GM19239 (cell line): Measurements from ENCODE around the gene YAF2.

Experiments used
- DNase-seq: peaks from one replicate; pipeline ENCODE4 v3.0.0; 2011; ENCODE audit warnings: low spot score; ENCODE audit not compliant: insufficient read length
- FAIRE-seq: peaks from 2 replicates; lab custom pipeline; 2011; peaks lifted over from hg19 to GRCh38; lab: Jason Lieb, UNC

YAF2 gene

GRCh38 chr12:42118136-42118879, 119.7 kb downstream of the YAF2 start:
- no peak for DNase-seq
- no peak for FAIRE-seq

GRCh38 chr12:42109031-42109430, 129.0 kb downstream of the YAF2 start:
- DNase-seq = no peak
- no peak for FAIRE-seq
